DMS53 treated with DMSO at 0.1 percent for 48 hours (cell line): ENCODE measurements around the gene HIP1.
"Not testable (repeated sequence)": the region's sequence is repeated elsewhere in the genome, so short reads cannot be mapped to it uniquely, and the experiment has no call there.

ENCODE experiments used
- DNase-seq: peaks from one replicate; lab custom pipeline; 2025; ENCODE audit not compliant: unreplicated experiment; lab: John Stamatoyannopoulos, UW

The HIP1 gene

GRCh38 chr7:75583255-75583654 is 155.5 kb downstream of the HIP1 start:
- no peak for DNase-seq

GRCh38 chr7:75579899-75580298 is 158.8 kb downstream of the HIP1 start:
- DNase-seq, result no peak

- DNase-seq, result no peak
These were observed 160.7 kb downstream of the HIP1 start for GRCh38 chr7:75578081-75578480.

GRCh38 chr7:75575488-75576121 is 163.1 kb downstream of the HIP1 start:
- DNase-seq, result no peak

GRCh38 chr7:75573477-75574019 is 165.2 kb downstream of the HIP1 start:
- no peak for DNase-seq

GRCh38 chr7:75572814-75573213 is 165.9 kb downstream of the HIP1 start:
- DNase-seq, result no peak

GRCh38 chr7:75572396-75572795 is 166.3 kb downstream of the HIP1 start:
- no peak for DNase-seq

- no peak for DNase-seq
These were observed 167.5 kb downstream of the HIP1 start for GRCh38 chr7:75571209-75571608.

GRCh38 chr7:75569629-75570282 is 169.0 kb downstream of the HIP1 start:
- DNase-seq, result not testable (repeated sequence)

GRCh38 chr7:75567948-75568595 is 170.7 kb downstream of the HIP1 start:
- DNase-seq, result no peak

GRCh38 chr7:75565132-75565837 is 173.5 kb downstream of the HIP1 start:
- DNase-seq, result no peak

- DNase-seq, result no peak
These were observed 175.6 kb downstream of the HIP1 start for GRCh38 chr7:75563171-75563570.

- DNase-seq, result no peak
These were observed 178.8 kb downstream of the HIP1 start for GRCh38 chr7:75559976-75560365.

- DNase-seq, result no peak
These were observed 179.3 kb downstream of the HIP1 start for GRCh38 chr7:75559355-75559975.

GRCh38 chr7:75556835-75557234 is 181.9 kb downstream of the HIP1 start:
- not testable (repeated sequence) for DNase-seq

GRCh38 chr7:75555736-75556135 is 183.0 kb downstream of the HIP1 start:
- DNase-seq, result no peak

GRCh38 chr7:75546237-75547015 is 192.3 kb downstream of the HIP1 start:
- DNase-seq, result no peak

GRCh38 chr7:75537731-75538130 is 201.0 kb downstream of the HIP1 start:
- DNase-seq, result no peak

GRCh38 chr7:75536940-75537538 is 201.7 kb downstream of the HIP1 start:
- no peak for DNase-seq

- DNase-seq, result no peak
These were observed 202.2 kb downstream of the HIP1 start for GRCh38 chr7:75536491-75536890.
